ENCODE results near the gene IL10RB.

Gene IL10RB

DNA sequence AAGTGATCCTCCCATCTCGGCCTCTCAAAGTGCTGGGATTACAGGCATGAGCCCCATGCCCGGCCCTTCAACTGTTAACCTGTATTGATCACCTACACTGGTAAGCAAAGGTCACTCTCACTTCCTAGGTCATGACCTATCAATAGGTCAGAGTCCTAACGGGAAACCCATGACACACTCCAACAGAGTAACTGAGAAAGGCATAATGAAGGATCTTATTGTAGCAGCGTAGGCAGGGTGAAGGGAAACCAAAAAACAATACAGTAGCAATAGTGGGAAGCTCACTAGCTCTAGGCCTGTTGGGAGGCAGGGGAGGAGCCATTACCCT lies 39.1 kb downstream of the IL10RB start:
- H3K4me1 ChIP-seq = peaks cover 27% of the 10 kb centered on the region

DNA sequence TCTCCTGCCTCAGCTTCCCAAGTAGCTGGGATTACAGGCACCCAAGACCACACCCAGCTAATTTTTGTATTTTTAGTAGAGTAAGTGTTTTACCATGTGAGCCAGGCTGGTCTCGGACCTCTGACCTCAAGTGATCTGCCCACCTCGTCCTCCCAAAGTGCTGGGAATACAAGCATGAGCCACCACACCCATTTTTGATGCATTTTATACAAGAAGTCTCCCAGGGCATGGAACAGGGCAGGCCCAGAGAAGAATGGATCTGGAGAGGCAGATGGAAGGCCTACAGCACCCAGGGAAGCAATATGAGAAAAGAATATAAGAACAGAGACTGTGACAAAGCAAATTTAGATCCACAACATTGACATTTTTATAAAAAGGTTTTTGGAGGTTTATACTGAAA lies 39.8 kb downstream of the IL10RB start:
- DNase-seq = no peak
- peaks cover 23% of the 10 kb centered on the region for H3K4me1 ChIP-seq
- TF ChIP-seq, protein P1, sequence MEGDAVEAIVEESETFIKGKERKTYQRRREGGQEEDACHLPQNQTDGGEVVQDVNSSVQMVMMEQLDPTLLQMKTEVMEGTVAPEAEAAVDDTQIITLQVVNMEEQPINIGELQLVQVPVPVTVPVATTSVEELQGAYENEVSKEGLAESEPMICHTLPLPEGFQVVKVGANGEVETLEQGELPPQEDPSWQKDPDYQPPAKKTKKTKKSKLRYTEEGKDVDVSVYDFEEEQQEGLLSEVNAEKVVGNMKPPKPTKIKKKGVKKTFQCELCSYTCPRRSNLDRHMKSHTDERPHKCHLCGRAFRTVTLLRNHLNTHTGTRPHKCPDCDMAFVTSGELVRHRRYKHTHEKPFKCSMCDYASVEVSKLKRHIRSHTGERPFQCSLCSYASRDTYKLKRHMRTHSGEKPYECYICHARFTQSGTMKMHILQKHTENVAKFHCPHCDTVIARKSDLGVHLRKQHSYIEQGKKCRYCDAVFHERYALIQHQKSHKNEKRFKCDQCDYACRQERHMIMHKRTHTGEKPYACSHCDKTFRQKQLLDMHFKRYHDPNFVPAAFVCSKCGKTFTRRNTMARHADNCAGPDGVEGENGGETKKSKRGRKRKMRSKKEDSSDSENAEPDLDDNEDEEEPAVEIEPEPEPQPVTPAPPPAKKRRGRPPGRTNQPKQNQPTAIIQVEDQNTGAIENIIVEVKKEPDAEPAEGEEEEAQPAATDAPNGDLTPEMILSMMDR (IDR thresholded peaks at IDR 0.05; ENCODE audit: low read depth, low read length) = no peak
- H3K4me3 ChIP-seq (ENCODE audit: low read depth, low read length) = no peak overlapping the region
- H3K9me3 ChIP-seq = no peaks in the 10 kb centered on the region
- H3K36me3 ChIP-seq = no peaks in the 10 kb centered on the region
- no peaks in the 10 kb centered on the region for H3K27me3 ChIP-seq

More for the DNA sequence above, 39.1 kb downstream of the IL10RB start:
- TF ChIP-seq, protein P1 (IDR thresholded peaks at IDR 0.05; ENCODE audit: low read depth, low read length) = no peak
- H3K9me3 ChIP-seq = no peaks in the 10 kb centered on the region
- no peaks in the 10 kb centered on the region for H3K36me3 ChIP-seq
- no peaks in the 10 kb centered on the region for H3K27me3 ChIP-seq
- no peak for DNase-seq
- H3K4me3 ChIP-seq (ENCODE audit: low read depth, low read length) = no peak overlapping the region

DNA sequence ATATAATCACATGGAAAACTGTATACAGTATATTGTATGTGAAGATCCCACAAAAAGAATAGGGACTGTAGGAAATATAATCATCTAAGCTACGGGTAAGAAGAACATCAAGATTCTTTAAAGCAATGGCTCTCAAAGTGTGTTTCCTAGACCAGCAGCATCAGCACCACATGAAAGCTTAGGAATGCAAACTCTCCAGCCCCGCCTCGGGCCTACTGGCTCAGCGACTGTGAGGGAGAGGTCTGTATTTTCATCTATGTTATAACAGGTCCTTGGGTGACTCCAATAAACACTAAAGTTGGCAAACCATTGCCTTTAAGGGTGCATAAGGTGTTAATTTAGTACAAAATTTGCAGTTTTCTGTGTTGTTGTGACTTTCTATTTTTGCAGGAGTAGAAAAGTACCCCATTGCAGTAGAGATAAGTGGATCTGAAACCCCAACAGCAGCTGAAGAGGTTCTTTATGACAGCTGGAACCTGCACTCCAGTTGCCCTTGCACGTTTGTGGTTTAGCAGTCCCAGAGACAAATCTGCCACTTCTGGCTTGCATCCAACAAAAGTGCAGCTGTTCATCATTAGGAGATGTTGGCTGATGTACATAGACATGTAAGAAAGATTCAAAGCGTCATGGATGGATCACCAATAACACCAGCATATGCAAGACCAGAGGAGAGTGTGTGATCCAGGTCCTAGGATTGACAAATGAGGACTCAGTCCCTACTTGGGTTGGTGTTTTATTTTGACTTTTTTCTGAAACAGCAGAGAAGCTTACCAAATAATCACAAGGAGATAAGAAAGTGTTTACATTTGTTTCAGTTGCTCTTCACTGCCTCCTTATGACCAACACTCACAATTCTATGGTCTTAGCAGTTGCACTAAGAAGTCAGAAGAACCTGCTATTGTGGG lies 42.7 kb downstream of the IL10RB start:
- TF ChIP-seq, protein P1 (IDR thresholded peaks at IDR 0.05; ENCODE audit: low read depth, low read length) = peak; percentile 37; the same call in 1 of the 2 replicates
- no peaks in the 10 kb centered on the region for H3K9me3 ChIP-seq
- no peaks in the 10 kb centered on the region for H3K27me3 ChIP-seq
- peak; percentile 81 for DNase-seq
- H3K4me3 ChIP-seq (ENCODE audit: low read depth, low read length) = no peak overlapping the region
- peaks cover 13% of the 10 kb centered on the region for H3K4me1 ChIP-seq
- H3K36me3 ChIP-seq = no peaks in the 10 kb centered on the region

DNA sequence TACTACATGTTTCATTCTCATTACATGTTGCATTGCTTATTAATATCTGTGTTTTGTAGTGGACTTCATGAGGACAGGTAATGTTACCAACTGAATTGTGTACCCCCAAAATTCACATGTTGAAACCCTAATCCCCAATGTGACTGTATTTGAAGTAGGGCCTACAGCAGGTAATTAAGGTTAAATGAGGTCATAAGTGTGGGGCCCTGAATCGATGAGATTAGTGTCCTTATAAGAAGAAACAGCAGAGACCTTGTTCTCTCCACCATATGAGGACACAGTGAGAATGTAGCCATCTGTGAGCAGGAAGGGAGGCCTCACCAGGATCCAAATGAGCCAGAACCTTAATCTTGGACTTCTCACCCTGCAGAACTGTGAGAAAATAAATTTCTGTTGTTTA lies 43.6 kb downstream of the IL10RB start:
- H3K27me3 ChIP-seq = no peaks in the 10 kb centered on the region
- H3K36me3 ChIP-seq = no peaks in the 10 kb centered on the region
- TF ChIP-seq, protein P1 (IDR thresholded peaks at IDR 0.05; ENCODE audit: low read depth, low read length) = no peak
- no peak for DNase-seq
- no peak overlapping the region for H3K4me3 ChIP-seq (ENCODE audit: low read depth, low read length)
- peaks cover 13% of the 10 kb centered on the region for H3K4me1 ChIP-seq
- H3K9me3 ChIP-seq = no peaks in the 10 kb centered on the region

DNA sequence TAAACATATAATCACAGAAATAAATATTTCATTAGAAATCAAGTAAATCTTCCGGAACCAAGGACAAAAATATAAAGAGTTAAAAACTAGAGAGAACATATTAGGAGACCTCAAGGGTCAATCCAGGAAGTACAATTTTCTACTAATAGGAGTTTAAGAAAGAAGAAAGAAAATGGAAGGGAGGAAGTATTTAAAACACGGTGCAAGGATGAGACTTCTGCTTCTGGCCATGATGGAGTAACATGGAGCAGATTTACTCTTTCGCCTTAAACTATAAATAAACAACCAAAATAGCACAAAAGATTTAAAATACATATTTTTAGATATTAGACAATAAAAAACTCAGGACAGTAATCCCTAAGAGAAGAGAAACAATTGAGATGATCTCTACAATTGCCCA lies 46.0 kb downstream of the IL10RB start:
- peaks cover 13% of the 10 kb centered on the region for H3K4me1 ChIP-seq
- no peak overlapping the region for H3K4me3 ChIP-seq (ENCODE audit: low read depth, low read length)
- no peaks in the 10 kb centered on the region for H3K9me3 ChIP-seq
- no peak for DNase-seq
- H3K36me3 ChIP-seq = no peaks in the 10 kb centered on the region
- TF ChIP-seq, protein P1 (IDR thresholded peaks at IDR 0.05; ENCODE audit: low read depth, low read length) = no peak
- H3K27me3 ChIP-seq = no peaks in the 10 kb centered on the region

DNA sequence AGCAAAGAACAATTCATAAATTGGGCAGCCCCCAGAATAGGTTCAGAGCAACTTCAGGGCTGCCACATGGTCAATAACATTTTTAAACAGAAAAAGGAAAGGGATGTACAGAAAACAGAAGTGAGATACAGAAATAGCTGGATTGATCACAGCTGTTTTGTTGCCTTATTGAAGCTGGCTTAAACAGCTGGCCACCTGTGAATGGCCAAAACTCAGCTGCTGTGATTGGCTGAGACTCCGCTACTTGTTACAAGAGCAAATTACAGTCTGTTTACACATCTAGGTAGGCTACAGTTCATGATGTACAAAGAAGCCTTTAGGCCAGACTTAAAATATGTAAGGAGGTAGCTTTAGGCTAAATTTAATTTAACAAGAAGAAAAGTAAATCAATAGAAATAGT lies 47.0 kb downstream of the IL10RB start:
- TF ChIP-seq, protein P1 (IDR thresholded peaks at IDR 0.05; ENCODE audit: low read depth, low read length) = no peak
- Histone ChIP-seq H3K36me3 (no peaks in the 10 kb centered on the region), H3K4me1 (peaks cover 13% of the 10 kb centered on the region), H3K4me3 (ENCODE audit: low read depth, low read length) (no peak overlapping the region), H3K27me3 (no peaks in the 10 kb centered on the region), H3K9me3 (no peaks in the 10 kb centered on the region)
- no peak for DNase-seq
